Type B pancreatic cell (in vitro differentiated cells): ENCODE measurements around the gene DENND6B. TPM values are rescaled to one million over a fixed set of nuclear protein-coding genes. Genes with fewer than 3 reads are reported as not detected.

Source experiments
- DNase-seq: peaks from one replicate; pipeline ENCODE4 v3.0.0; 2021; ENCODE audit warnings: mixed read lengths; ENCODE audit not compliant: unreplicated experiment; ENCODE audit errors: extremely low spot score
- H3K27ac Mint-ChIP-seq: 2 replicates; pipeline ENCODE4 v1.8.0; 2021; ENCODE audit warnings: mild to moderate bottlenecking, mixed read lengths
- H3K27me3 Mint-ChIP-seq: 2 replicates; pipeline ENCODE4 v1.8.0; 2021; ENCODE audit warnings: mixed read lengths
- H3K36me3 Mint-ChIP-seq: 2 replicates; pipeline ENCODE4 v1.8.0; 2021; ENCODE audit warnings: mixed read lengths
- H3K4me1 Mint-ChIP-seq: one replicate; pipeline ENCODE4 v1.8.0; 2021; ENCODE audit warnings: mixed read lengths; ENCODE audit not compliant: unreplicated experiment
- H3K4me3 Mint-ChIP-seq: 2 replicates; pipeline ENCODE4 v1.8.0; 2021; ENCODE audit warnings: mild to moderate bottlenecking, mixed read lengths
- H3K9me3 Mint-ChIP-seq: 2 replicates; pipeline ENCODE4 v1.8.0; 2021; ENCODE audit warnings: mixed read lengths
- CTCF ChIP-seq: fragments of 200-600 bp; sonication (generic); conservative IDR thresholded peaks from 2 replicates; pipeline ENCODE4 v1.5.0; 2021; ENCODE audit warnings: antibody characterized with exemption, mild to moderate bottlenecking
- total RNA-seq: library from RNA; stranded (reverse); gene quantifications from 2 replicates; pipeline ENCODE4 v1.2.1, GENCODE V29; 2021; ENCODE audit warnings: low replicate concordance

DENND6B gene
- total RNA-seq, 1 donor from 2014 or later, result 25.6 TPM

DNA sequence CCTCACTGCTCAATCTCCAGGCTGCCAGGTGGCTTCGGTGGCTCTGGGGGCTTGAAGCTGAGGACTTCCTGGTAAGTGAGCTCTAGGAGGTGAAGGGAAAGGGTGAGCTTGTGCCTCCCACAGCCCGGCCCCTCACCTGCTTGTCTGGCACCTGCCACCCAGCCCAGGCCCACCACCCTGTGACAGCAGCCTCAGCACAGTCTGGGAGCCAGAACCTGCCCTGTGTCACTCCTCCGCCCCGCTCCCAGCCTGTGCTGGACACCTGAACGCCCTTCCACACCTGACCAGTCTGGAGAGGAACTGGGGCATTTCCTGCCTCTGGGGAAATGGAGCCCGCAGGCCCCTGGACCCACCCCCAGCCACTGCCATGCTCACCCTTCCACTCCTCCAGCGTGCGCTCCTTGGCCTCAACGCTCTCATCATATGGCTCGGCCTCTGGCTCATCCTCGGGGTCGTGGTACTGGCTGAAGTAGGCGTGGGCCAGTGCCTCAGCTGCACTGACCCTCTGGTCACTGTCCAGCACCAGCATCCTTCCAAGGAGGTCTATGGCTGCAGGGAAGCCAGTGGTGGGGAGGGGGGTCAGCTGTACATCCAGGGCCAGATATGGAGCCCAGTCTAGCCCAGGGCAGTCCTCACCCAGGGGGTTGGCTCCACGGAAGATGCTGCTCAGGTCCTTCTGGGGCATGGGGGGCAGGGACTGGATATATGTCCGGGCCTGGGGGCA lies 61.7 kb downstream of the DENND6B start:
- DNase-seq, result no peak
- no peak for TF ChIP-seq CTCF
- no peak overlapping the region for H3K27ac Mint-ChIP-seq
- peaks cover 5% of the 10 kb centered on the region for H3K4me1 Mint-ChIP-seq
- H3K36me3 Mint-ChIP-seq, result no peaks in the 10 kb centered on the region
- no peaks in the 10 kb centered on the region for H3K9me3 Mint-ChIP-seq
- peaks cover 28% of the 10 kb centered on the region for H3K27me3 Mint-ChIP-seq
- H3K4me3 Mint-ChIP-seq, result no peak overlapping the region

DNA sequence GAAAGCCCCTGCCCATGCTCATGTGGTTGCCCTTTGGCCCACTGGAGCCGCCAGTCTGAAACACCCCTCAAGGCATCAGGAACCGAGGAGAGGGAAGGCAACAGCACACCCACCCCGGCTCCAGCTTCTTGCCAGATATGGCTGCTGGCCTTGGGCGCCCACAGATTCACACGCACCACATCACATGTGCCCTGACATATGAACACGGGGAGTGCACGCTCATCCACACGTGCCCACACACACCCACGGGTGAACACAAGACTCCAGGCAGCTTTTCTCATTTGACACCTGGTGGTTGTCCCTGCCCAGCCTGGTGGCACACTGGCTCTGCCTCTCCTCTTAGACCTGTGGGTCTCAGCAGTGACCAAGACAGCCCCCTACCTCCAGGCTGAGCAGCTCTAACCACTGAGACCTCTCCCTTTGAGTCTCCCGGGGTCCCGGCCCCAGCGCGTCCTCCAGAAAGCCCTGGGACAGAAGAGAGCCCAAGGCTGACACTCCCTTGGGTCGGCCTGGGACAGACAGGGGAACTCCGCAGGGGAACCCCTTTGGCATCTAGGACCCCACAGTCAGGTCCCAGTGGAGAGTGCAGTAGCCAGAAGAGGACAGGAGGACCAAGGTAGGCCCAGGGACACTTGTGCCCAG lies 62.6 kb downstream of the DENND6B start:
- Mint-ChIP-seq H3K9me3 (no peaks in the 10 kb centered on the region), H3K27me3 (peaks cover 26% of the 10 kb centered on the region), H3K27ac (no peak overlapping the region), H3K4me1 (peaks cover 5% of the 10 kb centered on the region), H3K4me3 (no peak overlapping the region), H3K36me3 (no peaks in the 10 kb centered on the region)
- DNase-seq, result no peak
- no peak for TF ChIP-seq CTCF

DNA sequence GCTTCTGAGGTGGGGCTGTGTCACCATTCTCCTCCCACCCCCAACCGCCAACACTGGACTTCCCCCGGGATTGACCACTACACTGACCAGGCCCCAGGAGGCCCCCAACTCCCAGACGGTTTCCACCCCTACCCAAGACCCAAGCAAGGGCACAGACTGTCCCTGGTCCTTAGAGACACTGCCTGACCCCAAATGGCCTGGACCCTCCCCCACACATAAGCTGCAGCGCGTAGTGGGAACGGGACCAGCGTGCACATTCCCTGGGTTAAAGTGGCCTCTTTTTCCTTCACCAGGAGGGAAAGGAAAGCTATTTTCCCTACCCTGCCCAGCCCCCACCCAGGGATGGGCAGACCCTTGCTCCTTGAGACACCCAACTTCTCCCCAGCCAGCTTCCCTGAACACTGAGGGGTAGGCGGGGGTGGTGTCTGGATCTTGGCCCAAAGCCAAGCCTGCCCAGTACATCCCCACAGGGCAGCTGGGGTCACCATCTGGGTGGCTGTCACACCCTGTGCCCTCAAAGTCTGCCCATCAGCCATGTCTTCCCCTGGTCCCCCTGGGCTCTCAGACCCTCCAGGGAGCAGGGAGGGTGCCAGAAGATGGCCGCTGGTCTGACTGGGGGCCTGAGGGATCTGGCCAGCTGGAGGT lies 63.7 kb downstream of the DENND6B start:
- Mint-ChIP-seq H3K4me3 (no peak overlapping the region), H3K36me3 (no peaks in the 10 kb centered on the region), H3K27me3 (peaks cover 17% of the 10 kb centered on the region), H3K9me3 (no peaks in the 10 kb centered on the region), H3K4me1 (peaks cover 5% of the 10 kb centered on the region), H3K27ac (no peak overlapping the region)
- no peak for DNase-seq
- TF ChIP-seq CTCF, result no peak

DNA sequence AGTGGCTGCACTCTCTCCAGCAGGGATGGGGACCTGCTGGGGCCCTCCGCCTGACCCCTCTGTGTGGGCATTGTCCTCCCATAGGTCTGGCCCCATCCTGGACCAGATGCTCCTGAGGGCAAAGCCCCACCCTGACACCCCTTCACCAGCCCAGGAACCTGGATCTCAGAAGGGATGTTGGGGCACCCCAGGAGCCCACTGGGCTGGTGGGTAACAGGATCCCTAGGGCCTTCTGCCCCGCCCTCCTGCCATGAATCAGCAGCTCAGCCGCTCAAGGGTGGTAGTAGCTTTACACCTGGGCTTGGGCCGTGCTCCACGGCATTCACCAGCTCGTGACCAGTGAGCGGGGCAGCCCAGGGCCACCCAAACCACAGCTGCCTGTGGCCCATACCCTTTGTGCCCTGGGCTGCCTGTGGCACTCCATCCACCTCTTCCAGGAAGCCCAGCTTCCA lies 64.3 kb downstream of the DENND6B start:
- Mint-ChIP-seq H3K36me3 (no peaks in the 10 kb centered on the region), H3K4me3 (peak overlapping the region; percentile 78), H3K4me1 (peaks cover 5% of the 10 kb centered on the region), H3K27ac (no peak overlapping the region), H3K27me3 (peaks cover 16% of the 10 kb centered on the region), H3K9me3 (no peaks in the 10 kb centered on the region)
- DNase-seq, result no peak
- no peak for TF ChIP-seq CTCF

GRCh38 chr22:50261615-50262459 lies 65.0 kb downstream of the DENND6B start, which contains the start of gene MAPK12:
Gene MAPK12 (minus strand): TSS chr22:50261683. CDS start chr22:50261509, 174 bp downstream.
- no peak for TF ChIP-seq CTCF
- H3K27me3 Mint-ChIP-seq, result peaks cover 16% of the 10 kb centered on the region
- H3K27ac Mint-ChIP-seq, result no peak within 1 kb of the TSS

More at GRCh38 chr22:50261615-50262459, 65.0 kb downstream of the DENND6B start, which contains the start of gene MAPK12:
- Mint-ChIP-seq H3K4me1 (peaks cover 5% of the 10 kb centered on the region), H3K36me3 (no peaks in the 10 kb centered on the region), H3K9me3 (no peaks in the 10 kb centered on the region), H3K4me3 (peak within 1 kb of the TSS; percentile 78)
- DNase-seq, result no peak
